ENCODE data around the gene RBM22. TPM values are rescaled to one million over a fixed set of nuclear protein-coding genes. Genes with fewer than 3 reads are reported as not detected.
A peak's percentile ranks its signal among the peaks of the same experiment; 100 is the strongest.

The RBM22 gene
- total RNA-seq, 1 donor from 2014 or later = 65.8 TPM

GRCh38 chr5:150689120-150689519 is 11.7 kb downstream of the RBM22 start:
- H3K27me3 Mint-ChIP-seq = no peaks in the 10 kb centered on the region
- DNase-seq (ENCODE audit: extremely low spot score, unreplicated experiment) = no peak
- H3K4me1 Mint-ChIP-seq (ENCODE audit: unreplicated experiment) = no peaks in the 10 kb centered on the region
- no peak overlapping the region for H3K4me3 Mint-ChIP-seq
- H3K36me3 Mint-ChIP-seq = peaks cover 27% of the 10 kb centered on the region
- no peak overlapping the region for H3K27ac Mint-ChIP-seq
- no peaks in the 10 kb centered on the region for H3K9me3 Mint-ChIP-seq
- TF ChIP-seq CTCF (conservative IDR thresholded peaks at IDR 0.05) = no peak

- TF ChIP-seq CTCF (conservative IDR thresholded peaks at IDR 0.05) = no peak
- Mint-ChIP-seq H3K4me3 (no peak overlapping the region), H3K27me3 (peaks cover 6% of the 10 kb centered on the region), H3K36me3 (peaks cover 4% of the 10 kb centered on the region), H3K27ac (no peak overlapping the region), H3K4me1 (ENCODE audit: unreplicated experiment) (peaks cover 20% of the 10 kb centered on the region), H3K9me3 (no peaks in the 10 kb centered on the region)
- DNase-seq (ENCODE audit: extremely low spot score, unreplicated experiment) = no peak
Measured at GRCh38 chr5:150676578-150676977, 24.3 kb downstream of the RBM22 start.

- Mint-ChIP-seq H3K4me3 (peak overlapping the region; percentile 20), H3K27ac (no peak overlapping the region)
- no peak for TF ChIP-seq CTCF (conservative IDR thresholded peaks at IDR 0.05)
Measured at GRCh38 chr5:150675069-150675468, 25.8 kb downstream of the RBM22 start.

GRCh38 chr5:150674341-150674821 is 26.5 kb downstream of the RBM22 start:
- H3K4me1 Mint-ChIP-seq (ENCODE audit: unreplicated experiment) = peaks cover 26% of the 10 kb centered on the region
- no peak for DNase-seq (ENCODE audit: extremely low spot score, unreplicated experiment)
- H3K4me3 Mint-ChIP-seq = peak overlapping the region; percentile 74

More at GRCh38 chr5:150675069-150675468, 25.8 kb downstream of the RBM22 start:
- Mint-ChIP-seq H3K4me1 (ENCODE audit: unreplicated experiment) (peaks cover 26% of the 10 kb centered on the region), H3K36me3 (peaks cover 4% of the 10 kb centered on the region), H3K27me3 (peaks cover 18% of the 10 kb centered on the region), H3K9me3 (no peaks in the 10 kb centered on the region)
- no peak for DNase-seq (ENCODE audit: extremely low spot score, unreplicated experiment)

GRCh38 chr5:150672884-150673275 is 28.0 kb downstream of the RBM22 start:
- Mint-ChIP-seq H3K27ac (no peak overlapping the region), H3K27me3 (peaks cover 23% of the 10 kb centered on the region), H3K4me3 (peak overlapping the region; percentile 86), H3K9me3 (no peaks in the 10 kb centered on the region), H3K36me3 (peaks cover 4% of the 10 kb centered on the region), H3K4me1 (ENCODE audit: unreplicated experiment) (peaks cover 26% of the 10 kb centered on the region)
- no peak for TF ChIP-seq CTCF (conservative IDR thresholded peaks at IDR 0.05)
- no peak for DNase-seq (ENCODE audit: extremely low spot score, unreplicated experiment)

More at GRCh38 chr5:150674341-150674821, 26.5 kb downstream of the RBM22 start:
- Mint-ChIP-seq H3K27ac (peak overlapping the region; percentile 48), H3K27me3 (peaks cover 21% of the 10 kb centered on the region), H3K9me3 (no peaks in the 10 kb centered on the region), H3K36me3 (peaks cover 4% of the 10 kb centered on the region)
- TF ChIP-seq CTCF (conservative IDR thresholded peaks at IDR 0.05) = no peak
